Activated T-helper 1 cell treated with anti-CD3 and anti-CD28 coated beads, Interleukin-2, amount 50 U/mL, for 16 hours (primary cell): ENCODE results near the gene AXL.
"Not testable (repeated sequence)": the region's sequence is repeated elsewhere in the genome, so short reads cannot be mapped to it uniquely, and the experiment has no call there.

Experiments used
- DNase-seq, 2 donors: peaks; one replicate each; pipeline ENCODE4 v3.0.0-alpha.2; 2020; ENCODE audit warnings: low read depth in 1 of 2, low spot score in 1 of 2

AXL gene

DNA sequence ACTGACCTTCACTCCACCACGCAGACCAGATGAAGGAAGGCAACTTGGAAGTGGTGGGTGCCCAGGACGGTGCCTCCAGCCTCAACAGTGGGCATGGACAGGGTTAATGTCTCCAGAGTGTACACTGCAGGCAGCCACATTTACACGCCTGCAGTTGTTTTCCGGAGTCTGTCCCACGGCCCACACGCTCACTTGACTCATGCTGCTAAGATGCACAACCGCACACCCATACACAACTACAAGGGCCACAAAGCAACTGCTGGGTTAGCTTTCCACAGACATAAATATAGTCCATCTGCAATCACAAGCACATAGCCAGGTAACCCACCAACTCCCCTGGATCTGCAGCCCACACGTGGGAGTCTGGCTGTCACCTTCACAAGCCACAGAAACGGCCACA, 12.6 kb upstream of the AXL start:
- DNase-seq, result no peak

DNA sequence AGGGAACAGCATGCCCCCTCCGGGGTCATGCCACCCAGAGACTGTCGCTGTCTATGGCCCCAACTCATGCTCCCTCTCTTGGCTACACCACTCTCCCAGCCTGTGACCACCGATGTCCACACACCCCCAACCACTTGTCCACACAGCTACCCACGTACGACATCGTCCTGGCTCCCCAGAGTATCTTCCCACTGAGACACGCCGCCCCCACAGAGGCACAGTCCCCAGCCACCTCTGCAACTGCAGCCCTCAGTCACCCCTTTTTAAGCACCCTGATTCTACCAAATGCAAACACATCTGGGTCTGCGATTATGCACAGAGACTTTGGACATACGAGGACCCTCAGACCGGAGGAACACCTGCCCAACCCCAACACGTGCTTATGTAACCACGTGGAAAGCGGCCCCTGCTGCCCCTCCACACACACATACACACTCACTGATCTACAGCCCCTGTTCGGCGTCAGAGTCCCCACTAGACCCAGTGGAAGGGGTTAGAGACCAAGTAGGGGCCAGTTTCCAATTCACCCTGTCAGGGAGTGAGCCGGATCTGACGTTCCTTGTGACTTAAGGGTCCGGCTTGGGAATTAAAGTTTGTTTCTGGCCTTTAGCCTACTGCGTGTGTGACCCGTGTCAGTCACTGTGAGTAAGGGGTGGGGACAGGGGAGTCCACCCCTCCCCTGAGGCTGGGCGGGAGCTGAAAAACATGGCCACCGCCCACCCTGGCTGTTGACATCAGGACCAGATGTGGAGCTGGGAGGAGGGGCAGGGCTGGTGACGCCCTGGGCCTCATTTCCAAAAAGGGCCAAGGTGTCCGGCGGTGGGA, 11.9 kb upstream of the AXL start:
- DNase-seq, result no peak

DNA sequence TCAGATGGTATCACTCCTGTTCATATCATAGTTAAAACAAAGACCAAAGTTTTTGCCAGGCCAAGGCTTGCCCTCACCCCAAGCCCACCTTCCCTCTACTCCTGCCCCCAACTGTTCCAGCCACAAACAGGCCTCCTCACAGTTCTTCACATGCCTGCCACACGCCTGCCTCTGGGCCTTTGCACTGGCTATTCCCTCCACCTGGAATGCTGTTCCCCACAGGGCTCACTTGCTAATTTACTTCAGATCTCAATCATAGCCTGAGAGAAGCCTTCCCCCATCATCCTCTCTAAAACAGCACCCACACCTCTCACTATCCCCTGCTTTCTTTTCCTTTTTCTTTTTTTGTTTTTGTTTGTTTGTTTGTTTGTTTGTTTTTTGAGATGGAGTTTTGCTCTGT, 4.9 kb upstream of the AXL start:
- no peak for DNase-seq

DNA sequence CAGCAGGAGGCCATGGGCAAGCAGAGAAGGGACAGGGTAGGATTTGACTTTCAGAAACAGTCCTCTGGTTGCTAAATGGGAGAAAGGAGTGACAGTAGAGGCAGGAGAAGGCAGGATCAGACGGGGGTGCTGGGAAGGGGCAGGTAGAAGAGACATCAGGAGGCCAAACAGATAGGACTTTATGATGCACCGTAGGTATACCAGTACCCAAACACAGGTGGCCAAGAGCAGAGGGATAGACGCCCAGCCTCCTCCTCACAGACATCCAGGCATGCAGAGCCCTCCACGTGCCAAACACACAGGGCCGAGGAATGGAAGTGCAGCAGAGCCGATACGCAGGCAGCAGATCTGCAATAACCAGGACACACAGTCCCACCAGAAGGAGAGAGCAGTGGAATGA, 1.3 kb upstream of the AXL start:
- DNase-seq, result no peak

DNA sequence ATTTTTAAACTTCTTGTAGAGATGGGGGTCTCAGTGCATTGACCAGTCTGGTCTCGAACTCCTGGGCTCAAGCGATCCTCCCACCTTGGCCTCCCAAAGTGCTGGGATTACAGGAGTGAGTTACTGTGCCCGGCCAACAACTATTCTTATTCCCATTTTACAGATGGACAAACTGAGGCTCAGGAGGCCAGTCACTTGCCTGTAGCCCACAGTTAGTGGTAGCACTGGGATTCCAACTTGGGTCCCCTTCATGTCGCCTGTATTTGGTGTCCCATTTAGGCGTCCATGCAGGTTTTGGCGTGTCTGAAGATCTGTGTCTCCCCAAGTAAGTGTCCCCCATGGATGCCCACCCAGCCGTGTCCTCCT, 791 bp upstream of the AXL start:
- DNase-seq, result no peak

DNA sequence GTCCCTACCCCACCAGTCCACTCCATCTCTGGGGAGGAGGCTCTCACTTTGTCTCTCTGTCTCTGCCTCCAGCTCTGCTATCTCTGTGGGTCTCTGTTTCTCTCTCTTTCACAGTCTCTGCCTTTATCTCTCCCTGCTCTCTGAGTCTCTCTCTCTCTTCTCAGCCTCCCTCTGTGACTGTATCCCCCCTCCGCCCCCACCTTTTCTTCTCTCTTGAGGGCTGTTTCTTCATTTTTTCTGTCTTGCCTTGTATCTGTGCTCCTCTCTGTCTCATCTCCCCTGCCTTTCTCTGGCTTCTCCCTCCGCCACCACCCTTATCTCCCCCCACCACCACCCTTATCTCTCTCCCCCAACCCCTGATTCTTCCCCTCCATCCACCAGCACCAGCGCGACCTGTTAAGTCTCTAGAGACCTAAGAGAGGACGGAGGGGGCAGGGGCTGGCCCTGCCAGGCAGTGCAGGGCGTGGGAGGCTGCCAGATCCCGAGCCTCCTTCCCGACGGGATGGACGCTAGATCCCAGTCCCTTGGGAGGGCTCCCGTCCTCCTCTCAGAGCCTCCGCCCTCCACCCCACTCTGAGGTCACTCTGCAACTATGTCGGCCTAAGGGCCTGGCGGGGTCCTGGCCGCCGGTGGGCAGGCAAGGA, 1.0 kb downstream of the AXL start:
- no peak for DNase-seq

DNA sequence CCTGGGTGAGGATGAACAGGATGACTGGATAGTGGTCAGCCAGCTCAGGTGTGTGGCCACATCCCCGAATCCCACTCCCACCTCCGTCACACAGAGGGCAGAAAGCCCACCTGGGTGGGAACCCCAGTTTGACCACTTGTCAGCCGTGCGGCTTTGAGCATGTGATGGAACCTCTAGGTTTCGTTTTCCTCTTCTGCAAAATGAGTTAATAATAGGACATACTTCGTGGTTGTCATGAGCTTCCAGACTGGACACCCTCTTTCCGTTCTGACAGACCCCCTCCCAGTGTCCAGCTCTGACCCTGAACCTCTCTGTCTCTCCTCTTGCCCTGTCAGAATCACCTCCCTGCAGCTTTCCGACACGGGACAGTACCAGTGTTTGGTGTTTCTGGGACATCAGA, 1.8 kb downstream of the AXL start:
- DNase-seq, result no peak

DNA sequence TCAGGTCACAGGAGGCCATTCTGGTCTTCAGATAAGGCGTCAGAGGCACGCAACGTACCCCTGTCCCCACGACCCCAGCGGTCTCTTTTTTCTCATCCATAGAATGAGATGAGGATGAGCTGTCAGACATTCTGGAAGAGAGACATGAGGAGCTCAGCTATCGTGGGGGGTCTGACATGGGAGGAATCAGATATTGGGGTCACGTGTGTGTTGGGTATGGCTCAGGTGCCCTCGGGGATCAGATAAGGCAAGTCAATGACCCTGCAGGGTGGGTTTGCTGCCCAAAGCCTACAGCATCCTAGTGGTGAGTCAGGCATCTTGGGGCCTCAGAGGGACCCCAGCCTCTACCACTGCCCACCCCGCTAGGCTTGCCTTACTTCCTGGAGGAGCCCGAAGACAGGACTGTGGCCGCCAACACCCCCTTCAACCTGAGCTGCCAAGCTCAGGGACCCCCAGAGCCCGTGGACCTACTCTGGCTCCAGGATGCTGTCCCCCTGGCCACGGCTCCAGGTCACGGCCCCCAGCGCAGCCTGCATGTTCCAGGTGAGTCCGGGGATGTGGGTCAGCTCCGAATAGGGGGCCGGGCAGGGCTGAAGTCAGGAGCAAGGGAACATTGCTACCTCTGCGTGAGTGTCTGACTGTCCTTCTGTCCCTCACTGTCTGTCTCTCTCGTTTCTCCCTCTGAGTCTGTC, 2.6 kb downstream of the AXL start:
- DNase-seq, result no peak

DNA sequence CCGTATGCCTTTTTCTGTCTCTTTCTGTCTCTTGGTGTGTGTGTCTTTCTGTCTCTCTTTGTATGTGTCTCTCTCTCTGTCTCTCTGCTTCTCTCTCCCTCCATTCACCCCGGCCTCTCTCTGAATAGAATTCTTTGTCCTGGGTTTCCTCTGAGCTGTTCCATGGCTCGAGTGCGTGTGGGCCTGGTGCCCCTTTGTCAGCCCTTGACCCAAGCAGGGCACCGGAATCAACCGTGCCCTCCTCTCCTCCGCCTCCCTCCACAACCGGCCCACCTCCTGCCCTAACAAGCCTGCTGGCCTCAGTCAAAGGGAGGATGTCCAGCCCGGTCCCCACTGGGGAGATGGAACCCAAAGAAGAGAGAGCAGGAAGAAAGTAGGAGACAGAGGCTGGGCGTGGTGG, 3.2 kb downstream of the AXL start:
- DNase-seq, result no peak

DNA sequence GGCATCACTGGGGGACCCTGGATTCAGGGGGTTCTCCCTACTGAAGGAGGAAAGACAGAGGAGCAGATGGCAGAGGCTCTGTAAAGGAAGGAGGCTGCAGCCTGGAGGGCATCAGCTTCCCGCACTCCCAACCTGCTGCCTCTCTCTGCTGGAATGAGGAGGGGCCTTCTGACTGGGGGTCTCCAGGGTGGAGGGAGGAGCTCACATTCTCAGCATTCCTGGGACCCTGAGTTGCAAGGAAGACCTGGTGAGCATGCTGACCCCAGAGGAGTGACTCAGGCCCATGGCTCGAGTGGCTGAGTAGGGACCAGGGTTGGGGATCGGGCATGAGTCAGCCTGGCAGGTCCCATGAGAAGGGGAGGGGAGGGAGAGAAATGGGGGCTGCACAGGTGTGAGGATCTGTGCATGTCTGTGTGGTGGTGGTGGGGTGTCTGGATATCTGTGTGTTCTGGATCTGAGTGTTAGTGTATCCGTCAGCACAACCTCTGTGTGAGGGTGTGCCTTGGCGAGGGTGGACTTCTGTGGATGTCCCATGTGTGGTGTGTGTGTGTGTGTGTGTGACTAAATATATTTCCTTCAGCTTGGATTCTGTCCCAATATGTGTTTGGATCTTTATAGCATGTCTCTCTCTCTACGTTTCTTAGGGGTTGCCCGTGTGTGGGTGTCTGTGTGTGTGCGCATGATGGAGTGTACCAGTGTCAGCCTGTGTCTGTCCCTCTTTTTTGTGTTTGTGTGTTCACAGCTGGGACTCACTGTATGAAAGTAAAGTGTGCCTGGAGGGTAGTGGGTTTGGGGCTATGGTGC, 4.6 kb downstream of the AXL start:
- DNase-seq, result no peak

DNA sequence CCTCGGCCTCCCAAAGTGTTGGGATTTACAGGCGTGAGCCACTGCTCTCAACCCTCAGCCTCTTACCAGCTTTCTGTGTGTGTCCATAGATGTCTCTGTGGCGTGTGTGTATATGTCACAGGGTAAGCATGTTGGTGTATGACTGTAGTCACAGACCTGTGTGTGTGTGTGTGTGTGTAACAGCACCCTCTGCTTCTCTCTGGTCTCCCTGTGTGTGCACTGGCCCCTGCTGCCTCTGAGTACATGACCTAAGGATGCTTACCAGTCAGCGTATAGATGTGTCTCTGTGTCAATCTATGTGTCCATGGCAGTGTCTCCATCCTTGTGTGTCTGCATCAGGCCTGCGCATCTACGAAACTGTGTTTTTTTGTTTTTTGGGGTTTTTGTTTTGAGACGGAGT, 5.6 kb downstream of the AXL start:
- DNase-seq, result no peak

DNA sequence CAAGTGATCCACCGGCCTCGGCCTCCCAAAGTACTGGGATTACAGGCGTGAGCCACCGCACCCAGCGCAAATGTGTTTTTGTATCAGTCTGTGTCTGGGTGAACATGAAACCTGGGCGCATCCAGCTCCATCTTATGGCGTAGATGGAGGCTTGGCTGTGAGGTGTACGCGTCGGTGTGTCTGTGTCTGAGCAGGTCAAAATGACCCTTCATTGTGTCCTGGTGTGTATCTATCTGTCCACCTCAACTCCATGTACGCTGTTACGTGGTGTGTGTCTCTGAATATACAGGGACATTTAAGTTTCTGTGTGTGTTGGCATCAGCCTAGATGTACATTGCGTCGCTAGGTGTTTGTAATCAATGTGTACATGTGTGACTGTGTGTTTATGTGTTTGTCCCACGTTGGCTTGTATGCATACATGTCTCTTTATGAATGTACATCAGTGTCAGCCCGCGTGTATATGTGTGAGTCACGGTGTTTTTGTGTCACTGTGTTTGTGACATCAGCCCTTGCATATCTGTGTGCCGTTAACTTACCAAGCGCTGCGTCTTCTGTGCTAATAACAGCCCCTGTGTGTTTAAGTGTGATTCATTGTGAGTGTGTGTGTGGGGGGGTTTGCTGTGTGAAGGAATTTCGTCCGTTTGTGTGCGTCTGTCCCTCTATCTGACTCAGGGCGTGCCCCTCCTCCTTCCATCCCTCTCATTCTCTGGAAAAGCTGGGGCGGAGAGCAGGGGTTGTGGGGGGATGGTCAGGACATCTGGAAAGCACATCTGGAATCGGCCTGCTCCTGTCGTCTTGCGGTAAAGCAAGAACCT, 6.4 kb downstream of the AXL start:
- peak in 1 of 2 donors; percentile 27 for DNase-seq

DNA sequence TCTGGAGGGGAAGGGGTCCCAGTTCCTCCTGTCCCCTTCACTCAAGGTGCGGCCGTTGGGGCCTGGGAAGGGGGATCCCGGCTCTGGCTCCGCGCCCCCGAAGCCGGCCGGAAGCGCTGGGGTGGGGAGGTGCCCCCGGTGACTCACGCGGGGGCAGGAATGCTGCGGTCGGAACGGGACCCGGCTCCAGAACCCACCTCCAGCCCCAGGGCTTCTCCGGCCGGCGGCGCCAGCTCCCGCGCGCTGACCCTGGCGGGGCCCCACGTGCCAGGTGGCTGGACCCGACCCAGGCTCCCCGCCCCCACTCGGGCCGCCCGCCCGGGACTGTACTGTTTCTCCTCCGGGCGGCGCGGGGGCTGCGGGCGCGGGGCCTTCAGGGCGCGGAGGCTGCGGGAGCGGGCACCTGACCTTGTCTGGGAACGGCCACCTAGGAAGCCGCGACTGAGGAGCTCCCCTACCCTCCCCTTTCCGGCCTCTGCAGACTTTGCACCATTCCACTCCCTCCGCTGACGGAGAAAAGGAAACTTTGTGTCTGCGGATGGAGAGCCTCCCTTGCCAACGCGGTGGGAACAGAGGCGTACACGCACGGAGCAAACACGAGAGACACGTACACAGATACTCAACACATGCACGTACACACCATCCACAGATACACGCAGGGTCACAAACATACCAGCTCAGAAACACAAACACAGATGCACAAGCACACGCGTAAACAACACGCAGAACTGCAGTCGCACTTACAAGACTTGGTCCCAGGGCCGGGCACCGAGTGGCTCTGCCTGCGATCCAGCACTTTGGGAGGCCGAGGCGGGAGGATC, 7.2 kb downstream of the AXL start:
- peak in 1 of 2 donors; percentile 8 for DNase-seq

DNA sequence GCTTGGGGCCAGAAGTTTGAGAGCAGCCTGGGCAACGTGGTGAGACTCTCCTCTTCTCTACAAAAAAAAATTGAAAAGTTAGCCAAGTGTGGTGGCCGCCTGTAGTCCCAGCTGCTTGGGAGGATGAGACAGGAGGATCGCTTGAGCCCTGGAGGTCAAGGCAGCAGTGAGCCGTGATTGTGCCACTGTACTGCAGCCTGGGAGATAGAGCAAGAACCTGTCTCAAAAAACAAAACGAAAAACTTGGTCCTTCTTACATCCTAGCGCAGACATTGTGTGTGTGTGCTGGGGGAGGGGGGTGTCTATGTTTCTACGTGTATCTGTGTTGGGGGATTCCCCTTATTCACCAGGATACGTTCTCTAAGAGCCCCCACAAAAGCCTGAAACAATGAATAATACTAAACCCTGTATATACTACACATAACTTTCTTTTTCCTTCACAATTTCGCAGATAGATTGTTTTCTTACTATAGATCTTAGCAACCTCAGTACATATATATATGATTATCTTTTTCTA, 7.9 kb downstream of the AXL start:
- no peak for DNase-seq

DNA sequence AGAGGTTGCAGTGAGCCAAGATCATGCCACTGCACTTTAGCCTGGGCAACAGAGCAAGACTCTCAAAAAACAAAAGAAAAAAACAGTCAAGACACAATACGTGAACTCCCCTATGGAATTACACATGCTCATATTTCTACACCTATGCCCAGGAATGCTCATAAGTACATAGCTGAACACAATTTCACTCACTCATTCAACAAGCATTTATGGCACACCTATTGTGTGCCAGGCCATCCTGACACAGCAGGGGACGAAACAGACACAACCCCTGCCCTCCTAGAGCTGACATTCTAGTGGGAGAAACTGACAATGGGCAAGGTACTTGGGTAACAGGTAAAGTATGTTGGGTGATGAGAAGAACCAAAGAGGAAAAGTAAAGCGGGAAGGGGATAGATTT, 9.5 kb downstream of the AXL start:
- DNase-seq, result no peak

DNA sequence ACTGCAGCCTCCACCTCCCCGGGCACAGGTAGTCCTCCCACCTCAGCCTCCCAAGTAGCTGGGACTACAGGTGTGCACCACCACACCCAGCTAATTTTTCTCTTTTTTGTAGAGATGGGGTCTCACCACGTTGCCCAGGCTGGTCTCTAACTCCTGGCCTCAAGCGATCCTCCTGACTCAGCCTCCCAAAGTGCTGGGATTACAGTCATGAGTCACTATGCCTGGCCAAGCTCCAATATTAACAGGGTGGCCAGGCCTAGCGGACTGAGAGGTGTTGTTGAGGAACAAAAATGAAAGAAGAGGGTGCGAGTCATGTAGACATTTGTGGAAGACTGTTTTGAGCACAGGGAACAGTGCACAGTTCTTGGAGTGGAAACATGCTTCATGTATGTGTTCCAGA, 10.3 kb downstream of the AXL start:
- DNase-seq, result not testable (repeated sequence)

DNA sequence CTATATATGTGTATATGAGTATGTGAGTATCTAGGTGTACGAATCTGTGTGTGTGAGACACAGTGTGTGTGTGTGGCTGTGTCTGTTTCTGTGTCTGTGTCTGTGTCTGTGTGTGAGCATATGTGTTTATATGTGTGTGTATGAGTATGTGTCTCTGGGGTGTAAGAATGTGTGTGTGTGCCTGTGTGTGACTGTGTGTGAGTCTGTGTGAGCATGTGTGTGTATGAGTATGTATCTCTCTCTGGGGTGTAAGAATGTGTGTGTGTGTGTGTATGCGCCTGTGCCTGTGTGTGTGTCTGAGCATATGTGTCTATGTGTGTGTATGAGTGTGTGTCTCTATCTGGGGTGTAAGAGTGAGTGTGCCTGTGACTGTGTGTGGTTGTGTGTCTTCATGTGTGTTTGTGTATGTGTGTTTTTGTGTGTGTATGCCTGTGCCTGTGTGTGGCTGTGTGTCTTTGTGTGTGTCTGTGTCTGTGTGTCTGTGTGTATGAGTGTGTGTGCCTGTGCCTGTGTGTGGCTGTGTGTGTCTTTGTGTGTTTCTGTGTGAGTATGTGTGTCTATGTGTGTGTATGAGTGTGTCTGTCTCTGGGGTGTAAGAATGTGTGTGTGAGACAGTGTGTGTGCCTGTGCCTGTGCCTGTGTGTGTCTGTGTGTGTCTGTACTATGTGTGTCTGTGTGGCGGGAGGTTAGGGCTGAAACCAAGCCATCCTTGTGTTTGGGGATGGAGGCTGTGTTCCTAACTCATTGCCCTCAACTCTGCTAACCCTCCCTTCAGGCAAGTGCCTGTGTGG, 11.2 kb downstream of the AXL start:
- no peak for DNase-seq

DNA sequence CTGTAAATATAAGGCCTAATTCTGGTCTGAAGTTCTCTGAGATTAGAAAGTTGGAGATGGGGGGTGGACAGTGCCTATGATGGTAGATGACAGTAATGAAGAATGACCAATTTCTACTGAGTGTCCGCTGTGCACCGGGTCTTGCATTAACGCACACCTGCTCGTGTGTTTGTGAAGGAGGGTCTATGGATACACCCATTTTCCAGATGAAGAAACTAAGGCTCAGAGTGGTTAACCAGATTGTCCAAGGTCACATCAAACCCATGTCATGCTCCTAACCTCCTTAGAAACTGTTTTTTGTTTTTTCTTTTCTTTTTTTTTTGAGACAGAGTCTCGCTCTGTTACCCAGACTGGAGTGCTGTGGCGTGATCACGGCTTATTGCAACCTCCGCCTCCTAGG, 13.7 kb downstream of the AXL start:
- DNase-seq, result no peak

DNA sequence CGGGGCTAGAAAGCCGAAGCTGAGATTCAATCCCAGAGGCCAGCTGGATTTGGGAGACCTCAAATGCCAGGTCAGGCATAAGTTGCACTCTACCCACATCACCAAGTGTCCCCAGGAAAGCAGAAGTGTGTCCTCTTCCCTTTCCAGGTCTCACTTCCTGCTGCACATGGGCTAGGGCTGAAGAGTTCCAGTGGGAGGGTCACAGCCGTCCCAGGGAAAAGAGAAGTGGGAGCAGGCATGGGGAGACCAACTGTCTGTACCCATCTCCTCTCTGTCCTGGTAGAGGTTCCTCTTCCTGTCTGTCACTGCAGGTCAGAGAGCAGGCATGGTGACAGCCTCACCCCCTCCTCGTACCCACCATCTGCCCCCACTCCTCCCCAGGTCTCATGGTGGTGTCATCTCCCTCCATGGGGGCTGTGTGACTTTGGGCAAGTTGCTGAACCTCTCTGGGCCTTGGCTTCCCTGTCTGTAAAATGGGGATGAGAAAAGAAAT, 14.8 kb downstream of the AXL start:
- no peak for DNase-seq
